RWPE2 (cell line): ENCODE results near the gene CDH4.
A peak's percentile ranks its signal among the peaks of the same experiment; 100 is the strongest.

Source experiments
- ATAC-seq: fragments of 200-7000 bp; cut with Tn5 transposase; 3 replicates; pipeline ENCODE4 v1.9.1; 2021; ENCODE audit warnings: low read depth
- DNase-seq: peaks from one replicate; pipeline ENCODE4 v3.0.0-alpha.2; 2020; ENCODE audit warnings: low spot score
- H3K27ac ChIP-seq: fragments of 450-650 bp; 2 replicates; pipeline ENCODE4 v1.5.1; 2017; ENCODE audit warnings: mild to moderate bottlenecking; ENCODE audit not compliant: poor library complexity, severe bottlenecking
- H3K27me3 ChIP-seq: fragments of 250-450 bp; sonication (Bioruptor Pico); 2 replicates; pipeline ENCODE4 v1.5.1; 2021; ENCODE audit warnings: mild to moderate bottlenecking, moderate library complexity; ENCODE audit not compliant: insufficient read depth, poor library complexity, severe bottlenecking
- H3K36me3 ChIP-seq: fragments of 250-450 bp; sonication (Bioruptor Pico); 2 replicates; pipeline ENCODE4 v1.5.1; 2020; ENCODE audit warnings: low read depth, mild to moderate bottlenecking, moderate library complexity
- H3K4me1 ChIP-seq: fragments of 250-450 bp; sonication (Bioruptor Pico); 2 replicates; pipeline ENCODE4 v1.5.1; 2021; ENCODE audit warnings: mild to moderate bottlenecking, moderate library complexity; ENCODE audit not compliant: insufficient read depth, poor library complexity, severe bottlenecking
- H3K4me3 ChIP-seq: fragments of 250-450 bp; sonication (Bioruptor Pico); 2 replicates; pipeline ENCODE4 v1.5.1; 2021; ENCODE audit warnings: mild to moderate bottlenecking, moderate library complexity; ENCODE audit not compliant: severe bottlenecking
- H3K9me3 ChIP-seq: fragments of 250-450 bp; sonication (Bioruptor Pico); 2 replicates; pipeline ENCODE4 v1.5.1; 2021; ENCODE audit warnings: mild to moderate bottlenecking, moderate library complexity; ENCODE audit not compliant: severe bottlenecking
- CTCF ChIP-seq: fragments of 450-650 bp; IDR thresholded peaks from one replicate; pipeline ENCODE4 v1.5.1; 2017; ENCODE audit warnings: mild to moderate bottlenecking, moderate library complexity; ENCODE audit not compliant: poor library complexity, severe bottlenecking

CDH4 gene

DNA sequence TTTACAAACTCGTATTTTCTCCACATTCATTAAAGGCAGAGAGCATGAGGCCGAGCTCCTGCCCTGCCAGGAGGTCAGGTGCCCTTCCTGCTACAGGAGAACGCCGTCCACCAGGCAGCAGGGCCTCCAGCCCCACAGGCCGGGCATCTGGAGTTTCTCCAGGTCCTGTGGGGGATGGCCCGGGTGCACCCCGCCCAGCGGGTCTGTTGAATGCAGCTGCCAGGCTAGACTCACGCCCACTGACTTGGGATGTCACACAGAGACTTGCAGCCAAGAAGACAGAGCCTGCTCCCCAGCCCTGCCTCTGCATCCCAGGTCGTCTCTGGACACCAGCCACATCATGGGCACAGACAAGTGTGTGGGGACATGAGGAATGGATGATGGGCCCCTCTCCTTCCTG, 376.4 kb downstream of the CDH4 start:
- TF ChIP-seq CTCF, result no peak
- Histone ChIP-seq H3K27ac (no peak overlapping the region), H3K4me1 (no peaks in the 10 kb centered on the region), H3K27me3 (no peaks in the 10 kb centered on the region), H3K9me3 (no peaks in the 10 kb centered on the region), H3K36me3 (no peaks in the 10 kb centered on the region), H3K4me3 (no peak overlapping the region)
- no peak for DNase-seq
- no peak for ATAC-seq

GRCh38 chr20:61628901-61629601, 377.0 kb downstream of the CDH4 start:
- Histone ChIP-seq H3K27me3 (no peaks in the 10 kb centered on the region), H3K4me3 (no peak overlapping the region), H3K36me3 (no peaks in the 10 kb centered on the region), H3K9me3 (no peaks in the 10 kb centered on the region), H3K4me1 (no peaks in the 10 kb centered on the region), H3K27ac (no peak overlapping the region)
- no peak for TF ChIP-seq CTCF
- DNase-seq (peak; percentile 83), ATAC-seq (no peak; the same call in 2 of the 3 replicates)

DNA sequence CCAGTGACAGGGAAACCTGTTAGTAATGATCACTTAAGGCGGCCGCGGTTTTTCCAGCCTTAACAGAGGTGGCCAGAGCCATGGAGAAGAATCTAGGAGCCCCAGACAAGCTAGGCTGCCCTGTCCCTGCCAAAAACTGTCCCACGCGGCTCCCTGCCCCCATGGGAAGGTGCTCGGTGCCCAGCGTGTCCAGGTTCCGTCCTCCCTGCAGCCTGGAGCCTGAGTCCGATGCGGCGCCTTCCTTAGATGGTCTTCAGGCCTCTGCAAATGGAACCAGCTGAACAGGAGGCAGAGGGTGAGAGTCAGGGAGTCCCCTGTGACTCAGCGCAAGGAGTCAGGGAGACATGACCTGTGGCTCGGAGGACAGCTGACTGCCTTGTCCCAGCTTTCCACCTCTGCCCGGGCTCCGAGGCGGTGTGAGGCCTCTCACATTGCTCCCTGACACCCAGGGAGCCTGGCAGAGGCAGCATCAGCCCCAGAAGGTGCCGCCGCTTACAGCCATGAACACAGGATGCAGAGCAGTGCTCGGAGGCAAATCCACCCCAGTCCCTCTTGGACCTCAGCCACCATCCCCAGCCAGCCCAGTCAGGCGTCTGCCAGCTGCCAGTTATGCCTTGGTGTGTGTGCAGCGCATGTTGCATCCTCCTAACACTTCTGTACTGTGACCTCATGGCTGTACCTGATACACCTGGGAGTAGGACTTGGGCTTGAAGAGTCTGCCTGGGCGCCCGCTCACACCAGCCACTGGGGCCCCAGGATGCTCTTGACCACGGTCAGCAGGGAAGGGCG, 377.7 kb downstream of the CDH4 start:
- Histone ChIP-seq H3K27ac (no peak overlapping the region), H3K4me1 (no peaks in the 10 kb centered on the region), H3K27me3 (no peaks in the 10 kb centered on the region), H3K9me3 (no peaks in the 10 kb centered on the region), H3K4me3 (no peak overlapping the region), H3K36me3 (no peaks in the 10 kb centered on the region)
- DNase-seq (peak; percentile 82), ATAC-seq (no peak; the same call in 2 of the 3 replicates)
- TF ChIP-seq CTCF, result no peak

- TF ChIP-seq CTCF, result no peak
- Histone ChIP-seq H3K4me3 (no peak overlapping the region), H3K27me3 (no peaks in the 10 kb centered on the region), H3K27ac (no peak overlapping the region), H3K36me3 (no peaks in the 10 kb centered on the region), H3K9me3 (no peaks in the 10 kb centered on the region), H3K4me1 (no peaks in the 10 kb centered on the region)
- DNase-seq, result peak; percentile 82
- ATAC-seq, result no peak
Observed at GRCh38 chr20:61630391-61630650, 378.3 kb downstream of the CDH4 start.

DNA sequence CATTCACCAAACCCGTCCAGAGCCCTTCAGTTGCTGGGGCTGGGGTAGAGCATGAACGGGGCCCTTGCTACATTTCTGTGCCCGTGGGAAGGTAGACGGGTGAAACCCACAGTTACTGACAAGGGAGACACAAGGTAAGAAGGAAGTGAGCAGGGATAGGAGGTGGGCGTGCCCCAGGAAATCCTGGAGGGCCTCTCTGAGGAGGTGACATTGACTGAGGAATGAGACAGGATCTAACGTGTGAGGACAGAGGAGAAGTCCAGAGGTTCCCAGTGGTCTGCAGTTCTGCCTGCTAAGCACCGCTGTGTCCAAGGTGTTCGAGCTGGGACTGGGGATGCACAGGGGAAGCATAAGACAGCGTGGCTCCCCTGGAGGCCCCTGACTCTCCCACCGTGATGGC, 378.8 kb downstream of the CDH4 start:
- Histone ChIP-seq H3K4me1 (no peaks in the 10 kb centered on the region), H3K4me3 (no peak overlapping the region), H3K36me3 (no peaks in the 10 kb centered on the region), H3K27ac (no peak overlapping the region), H3K27me3 (no peaks in the 10 kb centered on the region), H3K9me3 (no peaks in the 10 kb centered on the region)
- DNase-seq, result no peak
- no peak for ATAC-seq
- no peak for TF ChIP-seq CTCF
